K562 (cell line): ENCODE data around the gene LANCL1. TPM values are rescaled to one million over a fixed set of nuclear protein-coding genes. Genes with fewer than 3 reads are reported as not detected.

Experiments used
- ATAC-seq: fragments of 200-7000 bp; cut with Tn5 transposase; 3 replicates; pipeline ENCODE4 v1.9.1; 2020; ENCODE audit warnings: moderate library complexity
- BruUV-seq: library from RNA; stranded (reverse); fragments of 400-500 nt; replicated peaks from 2 replicates; lab custom pipeline; 2021; lab: Mats Ljungman, UMichigan
- CTCF ChIA-PET: fragments of 300-600 bp; formaldehyde crosslinking; extraction: SDS; loops from one replicate; lab custom pipeline; 2021; ENCODE audit warnings: low intra/inter-chr PET ratio; lab: Yijun Ruan, JAX
- POLR2A ChIA-PET: fragments of 300-600, 350-650 bp; sonication (Branson Sonifier 250); formaldehyde crosslinking; extraction: SDS; loops from one replicate; lab custom pipeline; 2021; ENCODE audit warnings: antibody characterized with exemption, inconsistent platforms; lab: Yijun Ruan, JAX
- DNase-seq, 4 experiments: peaks; one replicate each; pipeline versions ENCODE4 v3.0.0 to v3.0.0-alpha.2; 2011 to 2018; ENCODE audit warnings: low spot score in 3 of 4, mixed read lengths in 3 of 4; ENCODE audit errors: extremely low read depth in 1 of 4
- FAIRE-seq: peaks from 2 replicates; lab custom pipeline; 2011; peaks lifted over from hg19 to GRCh38; lab: Jason Lieb, UNC
- H2AFZ ChIP-seq: 2 replicates; pipeline ENCODE4 v1.6.0; 2011; ENCODE audit warnings: low read depth, low read length, control low read depth, inconsistent platforms
- H3K27ac ChIP-seq: fragments of 200-600 bp; 3 replicates; pipeline ENCODE4 v1.8.0; 2011; ENCODE audit warnings: low read depth, mild to moderate bottlenecking, control low read depth, inconsistent platforms, low read length, moderate library complexity, mixed read lengths; ENCODE audit errors: extremely low read depth
- H3K27me3 ChIP-seq, 2 experiments: fragments of 300-600 bp in 1 of 2; 2 replicates in 1 of 2; 3 replicates in 1 of 2; pipeline versions ENCODE4 v1.6.0 to v1.8.0; 2011; ENCODE audit warnings: inconsistent platforms in 2 of 2, low read length in 2 of 2, mild to moderate bottlenecking in 1 of 2, mixed read lengths in 1 of 2, moderate library complexity in 1 of 2; ENCODE audit not compliant: control insufficient read depth in 2 of 2, insufficient read depth in 2 of 2
- H3K36me3 ChIP-seq: fragments of 300-600 bp; 3 replicates; pipeline ENCODE4 v1.8.0; 2011; ENCODE audit warnings: mild to moderate bottlenecking, low read length, inconsistent platforms; ENCODE audit not compliant: control insufficient read depth, insufficient read depth
- H3K4me1 ChIP-seq, 2 experiments: fragments of 200-600 bp in 1 of 2; replicated peaks in 1 of 2; 2 replicates in 1 of 2; 3 replicates in 1 of 2; pipeline versions ENCODE4 v1.5.1 to v1.8.0; 2011; ENCODE audit warnings: inconsistent platforms in 2 of 2, low read length in 2 of 2, mild to moderate bottlenecking in 1 of 2, mixed read lengths in 1 of 2, moderate library complexity in 1 of 2; ENCODE audit not compliant: control insufficient read depth in 2 of 2, insufficient read depth in 2 of 2
- H3K4me2 ChIP-seq: 2 replicates; pipeline ENCODE4 v1.6.1; 2011; ENCODE audit warnings: low read length, control low read depth, inconsistent platforms, mixed read lengths; ENCODE audit not compliant: insufficient read depth
- H3K4me3 ChIP-seq: fragments of 200-600 bp; sonication (generic), shearing (Covaris generic); 2 replicates; pipeline ENCODE4 v1.5.1; 2016; ENCODE audit warnings: control low read depth, inconsistent platforms
- H3K79me2 ChIP-seq: fragments of 200-600 bp; 3 replicates; pipeline ENCODE4 v1.8.0; 2011; ENCODE audit warnings: low read length, inconsistent platforms; ENCODE audit not compliant: control insufficient read depth, insufficient read depth
- H3K9ac ChIP-seq, 2 experiments: 2 replicates each; pipeline versions ENCODE4 v1.6.0 to v1.6.1; 2011; ENCODE audit warnings: low read depth in 2 of 2, low read length in 2 of 2, control low read depth in 1 of 2, inconsistent platforms in 1 of 2, mild to moderate bottlenecking in 1 of 2, mixed read lengths in 1 of 2; ENCODE audit not compliant: insufficient read depth in 1 of 2
- H3K9me1 ChIP-seq: one replicate; pipeline ENCODE4 v1.6.0; 2011; ENCODE audit warnings: inconsistent platforms, mild to moderate bottlenecking, low read length, moderate library complexity; ENCODE audit not compliant: control insufficient read depth, insufficient read depth
- H3K9me3 ChIP-seq: replicated peaks from 2 replicates; pipeline ENCODE4 v1.5.1; 2011; ENCODE audit warnings: low read depth, low read length, inconsistent platforms; ENCODE audit not compliant: control insufficient read depth, insufficient read depth
- H4K20me1 ChIP-seq: replicated peaks from 2 replicates; pipeline ENCODE4 v1.6.1; 2011; ENCODE audit warnings: low read length, inconsistent platforms, mixed read lengths; ENCODE audit not compliant: control insufficient read depth, insufficient read depth
- CHD1 ChIP-seq: fragments of 200-600 bp; sonication (generic); IDR thresholded peaks from one replicate; pipeline ENCODE4 v1.6.1; 2012; ENCODE audit warnings: mild to moderate bottlenecking, moderate library complexity, low read length, inconsistent platforms
- ETS2 ChIP-seq: IDR thresholded peaks from 2 replicates; pipeline ENCODE4 v1.6.1; 2016; ENCODE audit warnings: borderline replicate concordance, missing genetic modification characterization, mild to moderate bottlenecking, moderate library complexity, missing compliant biosample characterization; ENCODE audit not compliant: poor library complexity, severe bottlenecking
- SIN3B ChIP-seq: fragments of 450-650 bp; IDR thresholded peaks from 2 replicates; pipeline ENCODE4 v1.6.1; 2017; ENCODE audit warnings: low read depth, mild to moderate bottlenecking, moderate library complexity
- SRSF7 ChIP-seq: fragments of 200-400 bp; formaldehyde crosslinking; optimal IDR thresholded peaks from 2 replicates; pipeline ENCODE3; 2017; ENCODE audit warnings: mild to moderate bottlenecking, low read depth, low read length
- TRIM25 ChIP-seq: fragments of 450-650 bp; IDR thresholded peaks from 2 replicates; pipeline ENCODE4 v1.7.0; 2016; ENCODE audit warnings: borderline replicate concordance
- U2AF1 ChIP-seq: fragments of 200-400 bp; formaldehyde crosslinking; optimal IDR thresholded peaks from 2 replicates; pipeline ENCODE3; 2017; ENCODE audit warnings: mild to moderate bottlenecking, low read depth, low read length, moderate library complexity
- ZSCAN29 ChIP-seq: fragments of 450-650 bp; IDR thresholded peaks from 2 replicates; pipeline ENCODE4 v1.6.1; 2017
- WGBS: fragments of 100-300 bp; shearing (Covaris generic); methylation state at CpG from one replicate; pipeline ENCODE4 v1.1.6; 2016; ENCODE audit warnings: low coverage, mixed read lengths; ENCODE audit not compliant: insufficient coverage; ENCODE audit errors: missing lambda C conversion rate; 5-methylcytosine and 5-hydroxymethylcytosine counted together
- in situ Hi-C: fragments of 300-500 bp; cut with MboI; formaldehyde crosslinking; loops from 4 replicates; pipeline ENCODE4 v1.15.0; 2018; ENCODE audit warnings: inconsistent platforms, mixed read lengths
- intact Hi-C: fragments of 100-400 bp; cut with micrococcal nuclease; formaldehyde crosslinking; loops from 2 replicates; pipeline ENCODE4 v1.14.2; 2022
- polyA plus RNA-seq, 8 experiments: library from polyadenylated mRNA; depleted of rRNA in 4 of 8; stranded (reverse) in 5 of 8; unstranded in 3 of 8; fragments of >200 nt; fragmentation: Nextera tagmentation in 2 of 8; fragmentation: Illumina TruSeq in 1 of 8; extraction: Ambion mirVana in 2 of 8; extraction: Trizol in 1 of 8; gene quantifications; 2 replicates each; pipeline versions ENCODE4 v1.2.1 to v1.2.3, GENCODE V29; 2011 to 2014; ENCODE audit warnings: inconsistent platforms in 1 of 8, missing spikeins in 1 of 8
- total RNA-seq, 7 experiments: library from RNA; depleted of rRNA in 6 of 7; stranded (reverse); fragments of >200 nt in 6 of 7; fragmentation: Illumina TruSeq in 2 of 7; extraction: Trizol in 2 of 7; gene quantifications; 2 replicates each; pipeline versions ENCODE4 v1.2.1 to v1.2.3, GENCODE V29; 2011 to 2021; ENCODE audit warnings: low replicate concordance in 1 of 7

Gene LANCL1
- total and polyA plus RNA-seq, 9 of the 15 experiments (the other 6 are each of a cell fraction or from before 2014, with no cell fraction given): 15.3 to 56.3 (median 30.1) TPM

- Histone ChIP-seq H4K20me1 (no peaks in the 10 kb centered on the region), H3K79me2 (no peaks in the 10 kb centered on the region), H3K4me2 (no peak overlapping the region), H3K27ac (no peak overlapping the region), H3K27me3 (no peaks in the 10 kb centered on the region), H2AFZ (no peak overlapping the region), H3K4me1 (no peaks in the 10 kb centered on the region), H3K36me3 (peaks cover 18% of the 10 kb centered on the region; the same call in 2 of the 3 replicates), H3K9me3 (no peaks in the 10 kb centered on the region), H3K4me3 (no peak overlapping the region), H3K9me1 (no peaks in the 10 kb centered on the region), H3K9ac (no peak overlapping the region)
- no peak for TF ChIP-seq SIN3B
- TF ChIP-seq ZSCAN29: no peak
- TF ChIP-seq CHD1: no peak
- no peak for TF ChIP-seq ETS2 (tag)
- no peak for TF ChIP-seq U2AF1
- no peak for TF ChIP-seq SRSF7
- no peak for TF ChIP-seq TRIM25
- FAIRE-seq (no peak), DNase-seq (peak in 2 of 4 experiments; percentile 6 to 7), ATAC-seq (no peak)
- in situ Hi-C loops: loop anchor here (25.0 kb wide), 1 partner anchor 448 kb away; the partner anchor contains the start of gene RPE
- POLR2A ChIA-PET: no interaction called here
- intact Hi-C loops: no loop called here
- 49% methylated on average over 4 of the region's 5 CpGs for WGBS
- CTCF ChIA-PET: no interaction called here
- no TSS peak for BruUV-seq
Observed at GRCh38 chr2:210459880-210460279, 16.7 kb downstream of the LANCL1 start.
